Ascending aorta (tissue), 2 donors: ENCODE results near the gene STH. TPM values are rescaled to one million over a fixed set of nuclear protein-coding genes. Genes with fewer than 3 reads are reported as not detected.

Experiments used
- DNase-seq, 2 donors: peaks; one replicate each; pipeline ENCODE4 v3.0.0-alpha.2; 2019; ENCODE audit warnings: low spot score in 2 of 2
- H3K27ac ChIP-seq, 2 donors: fragments of 200-600 bp; sonication (generic); one replicate each; pipeline ENCODE4 v1.5.1; 2016 to 2017; ENCODE audit warnings: mild to moderate bottlenecking in 1 of 2
- H3K27me3 ChIP-seq: fragments of 200-600 bp; sonication (generic); one replicate; pipeline ENCODE4 v1.5.1; 2017
- H3K36me3 ChIP-seq, 2 donors: fragments of 200-600 bp; sonication (generic); one replicate each; pipeline ENCODE4 v1.5.1; 2016
- H3K4me1 ChIP-seq, 2 donors: fragments of 200-600 bp; sonication (generic); one replicate each; pipeline ENCODE4 v1.5.1; 2016 to 2017; ENCODE audit warnings: mild to moderate bottlenecking in 1 of 2
- H3K4me3 ChIP-seq, 2 donors: fragments of 200-600 bp; sonication (generic); one replicate each; pipeline ENCODE4 v1.5.1; 2016 to 2017; ENCODE audit warnings: mild to moderate bottlenecking in 1 of 2
- H3K9me3 ChIP-seq, 2 donors: fragments of 200-600 bp; sonication (generic); one replicate each; pipeline ENCODE4 v1.5.1; 2016
- CTCF ChIP-seq, 3 experiments: fragments of 200-600 bp in 2 of 3; fragments of 450-650 bp in 1 of 3; sonication (generic) in 2 of 3; IDR thresholded peaks; one replicate each; pipeline ENCODE4 v1.5.1; 2016 to 2019; ENCODE audit warnings: antibody characterized with exemption in 3 of 3, mild to moderate bottlenecking in 1 of 3, moderate library complexity in 1 of 3
- intact Hi-C: fragments of 100-400 bp; cut with DNase I; formaldehyde crosslinking; loops from one replicate; pipeline ENCODE4 v1.15.1; 2023
- total RNA-seq: library from RNA; depleted of rRNA; stranded (reverse); fragments of >200 nt; gene quantifications from one replicate; pipeline ENCODE4 v1.1.0, GENCODE V29; 2016

The STH gene
- total RNA-seq, 1 donor from 2014 or later: not detected

GRCh38 chr17:45997166-45997565 lies 1.9 kb upstream of the STH start:
- H3K4me3 ChIP-seq: no peak overlapping the region
- intact Hi-C loops: no loop called here
- no peaks in the 10 kb centered on the region for H3K27me3 ChIP-seq
- no peaks in the 10 kb centered on the region for H3K36me3 ChIP-seq
- TF ChIP-seq CTCF (IDR thresholded peaks at IDR 0.05): no peak
- no peak for DNase-seq
- H3K4me1 ChIP-seq: no peaks in the 10 kb centered on the region
- H3K9me3 ChIP-seq: no peaks in the 10 kb centered on the region
- no peak overlapping the region for H3K27ac ChIP-seq

GRCh38 chr17:45997624-45998023 lies 1.4 kb upstream of the STH start:
- Histone ChIP-seq H3K4me1 (no peaks in the 10 kb centered on the region), H3K9me3 (no peaks in the 10 kb centered on the region), H3K36me3 (no peaks in the 10 kb centered on the region), H3K27me3 (no peaks in the 10 kb centered on the region), H3K4me3 (no peak overlapping the region), H3K27ac (no peak overlapping the region)
- TF ChIP-seq CTCF (IDR thresholded peaks at IDR 0.05): no peak
- intact Hi-C loops: no loop called here
- no peak for DNase-seq

GRCh38 chr17:45999900-46000290 lies 845 bp downstream of the STH start:
- Histone ChIP-seq H3K27me3 (no peaks in the 10 kb centered on the region), H3K9me3 (no peaks in the 10 kb centered on the region), H3K27ac (no peak overlapping the region), H3K4me1 (peaks cover 0 to 5% of the 10 kb centered on the region in 2 donors), H3K4me3 (no peak overlapping the region), H3K36me3 (no peaks in the 10 kb centered on the region)
- DNase-seq: no peak
- TF ChIP-seq CTCF (IDR thresholded peaks at IDR 0.05): no peak
- intact Hi-C loops: loop anchor here (5.0 to 10.0 kb wide), 2 partner anchors 42 to 285 kb away; no protein-coding TSS in a partner anchor

GRCh38 chr17:46000292-46000691 lies 1.2 kb downstream of the STH start:
- no peaks in the 10 kb centered on the region for H3K36me3 ChIP-seq
- H3K4me1 ChIP-seq: peaks cover 0 to 5% of the 10 kb centered on the region in 2 donors
- intact Hi-C loops: loop anchor here (5.0 to 10.0 kb wide), 2 partner anchors 42 to 285 kb away; no protein-coding TSS in a partner anchor
- no peak overlapping the region for H3K27ac ChIP-seq
- no peaks in the 10 kb centered on the region for H3K27me3 ChIP-seq
- no peak for DNase-seq
- H3K4me3 ChIP-seq: no peak overlapping the region
- no peaks in the 10 kb centered on the region for H3K9me3 ChIP-seq
- TF ChIP-seq CTCF (IDR thresholded peaks at IDR 0.05): no peak

GRCh38 chr17:46000757-46001156 lies 1.7 kb downstream of the STH start:
- no peak for DNase-seq
- Histone ChIP-seq H3K27me3 (no peaks in the 10 kb centered on the region), H3K9me3 (no peaks in the 10 kb centered on the region), H3K4me1 (peaks cover 0 to 5% of the 10 kb centered on the region in 2 donors), H3K36me3 (no peaks in the 10 kb centered on the region), H3K4me3 (no peak overlapping the region), H3K27ac (no peak overlapping the region)
- no peak for TF ChIP-seq CTCF (IDR thresholded peaks at IDR 0.05)
- intact Hi-C loops: loop anchor here (5.0 to 10.0 kb wide), 2 partner anchors 42 to 284 kb away; no protein-coding TSS in a partner anchor
